Activated CD8-positive, alpha-beta memory T cell treated with anti-CD3 and anti-CD28 coated beads, Interleukin-2, amount 10 ng/mL, durations not matched to agents 7 days and 5 days (primary cell): ENCODE data around the gene ACACA. TPM values are rescaled to one million over a fixed set of nuclear protein-coding genes. Genes with fewer than 3 reads are reported as not detected.
"Not testable (repeated sequence)": the region's sequence is repeated elsewhere in the genome, so short reads cannot be mapped to it uniquely, and the experiment has no call there.

Experiments used
- ATAC-seq: fragments of 150-1000 bp; cut with Tn5 transposase; one replicate; pipeline ENCODE4 v1.10.0; 2021; ENCODE audit warnings: moderate library complexity
- CTCF ChIA-PET: fragments of 350-600 bp; sonication (Branson Sonifier 250); formaldehyde crosslinking; loops from one replicate; lab custom pipeline; 2021; ENCODE audit warnings: antibody characterized with exemption; lab: Charles Lee
- DNase-seq: peaks from one replicate; pipeline ENCODE4 v3.0.0-alpha.2; 2020
- H3K27ac Mint-ChIP-seq: one replicate; pipeline ENCODE4 v1.8.0; 2021; ENCODE audit warnings: mild to moderate bottlenecking, mixed read lengths
- H3K27me3 Mint-ChIP-seq: one replicate; pipeline ENCODE4 v1.8.0; 2021; ENCODE audit warnings: mixed read lengths
- H3K36me3 Mint-ChIP-seq: one replicate; pipeline ENCODE4 v1.8.0; 2021; ENCODE audit warnings: mild to moderate bottlenecking, mixed read lengths
- H3K4me1 Mint-ChIP-seq: one replicate; pipeline ENCODE4 v1.8.0; 2021; ENCODE audit warnings: mixed read lengths
- H3K4me3 Mint-ChIP-seq: one replicate; pipeline ENCODE4 v1.8.0; 2021; ENCODE audit warnings: mild to moderate bottlenecking, moderate library complexity, mixed read lengths
- H3K9me3 Mint-ChIP-seq: one replicate; pipeline ENCODE4 v1.8.0; 2022; ENCODE audit warnings: low read depth, mixed read lengths
- total RNA-seq, 2 experiments: library from RNA; stranded (reverse); gene quantifications; one replicate each; pipeline ENCODE4 v1.2.3, GENCODE V29; 2021

Gene ACACA
- total RNA-seq, 2 experiments from 2014 or later: 55.4 to 69.7 TPM

DNA sequence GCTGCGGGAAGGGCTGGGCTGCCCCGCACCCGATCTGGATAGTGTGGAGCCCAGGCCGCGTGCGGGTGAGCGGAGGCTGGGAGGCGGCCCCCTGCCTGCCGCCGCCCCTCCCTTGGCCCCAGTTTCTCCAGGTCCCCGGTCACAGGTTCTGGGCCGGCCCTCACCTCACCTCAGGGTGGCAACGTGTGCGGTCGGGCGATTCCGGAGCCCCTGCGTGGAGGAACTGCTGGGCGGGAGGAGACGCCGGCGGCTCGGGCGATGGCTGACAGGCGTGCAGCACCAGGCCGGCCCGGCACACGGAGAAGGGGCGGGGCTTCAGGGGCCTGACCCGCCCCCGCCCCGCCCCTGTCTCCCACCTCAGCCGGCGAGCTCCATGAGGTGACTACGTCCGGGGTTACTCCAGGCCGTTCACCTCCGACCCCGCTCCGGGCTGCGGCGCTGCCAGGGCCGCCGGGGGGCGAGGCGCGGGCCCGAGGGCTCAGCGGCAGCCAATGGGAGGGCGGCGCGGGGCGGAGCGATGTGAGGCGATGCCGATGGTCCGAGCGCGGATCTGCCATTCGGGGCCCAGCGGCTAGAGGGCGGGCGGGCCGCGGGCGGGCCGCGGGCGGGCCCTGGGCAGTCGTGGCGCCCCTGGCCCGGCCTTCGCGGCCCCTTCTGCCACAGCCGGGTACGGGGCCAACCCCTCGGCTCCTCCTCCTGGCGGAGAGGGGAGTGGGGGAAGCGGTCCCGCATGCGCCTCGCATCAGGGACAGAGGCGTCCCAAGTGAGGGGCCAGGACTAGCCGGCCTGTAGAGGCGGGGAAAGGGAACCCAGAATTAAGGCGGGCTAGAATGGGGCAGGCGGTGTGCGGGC lies 47.6 kb downstream of the ACACA start:
- ATAC-seq (peak; percentile 97), DNase-seq (peak; percentile 98)
- peaks cover 3% of the 10 kb centered on the region for H3K36me3 Mint-ChIP-seq
- H3K4me1 Mint-ChIP-seq: peaks cover 25% of the 10 kb centered on the region
- CTCF ChIA-PET: interaction anchor here (0.7 to 2.8 kb wide), 4 partner anchors 11 to 38 kb away, joined by 3 to 23 read pairs (median 4); no protein-coding TSS in a partner anchor
- H3K27me3 Mint-ChIP-seq: no peaks in the 10 kb centered on the region
- peak overlapping the region; percentile 96 for H3K4me3 Mint-ChIP-seq
- H3K27ac Mint-ChIP-seq: peak overlapping the region; percentile 88
- no peaks in the 10 kb centered on the region for H3K9me3 Mint-ChIP-seq

DNA sequence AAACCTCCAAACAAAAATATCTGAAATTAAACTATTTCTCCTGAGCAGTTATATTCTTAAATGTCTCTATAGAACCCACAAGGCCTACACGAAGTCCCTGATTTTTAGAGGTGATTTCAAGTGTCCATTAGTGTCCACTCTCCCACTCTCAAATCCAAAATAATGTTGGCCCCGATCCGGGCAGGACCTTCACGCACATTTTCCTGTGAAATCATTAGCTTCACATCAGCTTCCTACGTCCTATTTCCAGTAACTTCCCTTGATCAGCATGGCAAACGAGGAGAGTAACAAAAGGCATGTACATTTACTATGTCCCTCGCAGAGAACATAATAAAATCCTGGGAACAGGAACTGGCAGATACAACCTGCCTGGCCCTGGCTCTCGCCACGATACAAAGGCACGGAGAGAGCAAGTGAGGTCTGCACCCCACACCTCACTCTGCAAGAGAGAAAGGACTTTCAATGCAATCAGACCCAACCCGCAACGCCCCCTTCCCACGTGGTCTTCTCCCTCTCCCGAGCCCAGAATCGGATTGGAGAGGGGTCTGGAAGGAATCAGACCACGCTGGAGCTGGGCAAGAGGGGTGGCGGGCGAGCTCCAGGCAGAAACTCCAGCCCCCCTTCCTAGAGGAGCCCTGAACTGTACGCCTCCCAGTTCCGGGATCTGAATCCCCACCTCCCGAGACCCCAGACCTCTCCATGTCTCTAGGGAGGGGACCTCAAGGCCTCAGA lies 48.4 kb downstream of the ACACA start:
- peaks cover 3% of the 10 kb centered on the region for H3K36me3 Mint-ChIP-seq
- no peaks in the 10 kb centered on the region for H3K27me3 Mint-ChIP-seq
- H3K27ac Mint-ChIP-seq: peak overlapping the region; percentile 88
- H3K4me3 Mint-ChIP-seq: peak overlapping the region; percentile 96
- peaks cover 25% of the 10 kb centered on the region for H3K4me1 Mint-ChIP-seq
- H3K9me3 Mint-ChIP-seq: no peaks in the 10 kb centered on the region
- peak; percentile 74 for DNase-seq
- peak; percentile 2 for ATAC-seq
- CTCF ChIA-PET: interaction anchor here (0.8 to 2.8 kb wide), 3 partner anchors 10 to 39 kb away, joined by 4 to 23 read pairs (median 4); no protein-coding TSS in a partner anchor

DNA sequence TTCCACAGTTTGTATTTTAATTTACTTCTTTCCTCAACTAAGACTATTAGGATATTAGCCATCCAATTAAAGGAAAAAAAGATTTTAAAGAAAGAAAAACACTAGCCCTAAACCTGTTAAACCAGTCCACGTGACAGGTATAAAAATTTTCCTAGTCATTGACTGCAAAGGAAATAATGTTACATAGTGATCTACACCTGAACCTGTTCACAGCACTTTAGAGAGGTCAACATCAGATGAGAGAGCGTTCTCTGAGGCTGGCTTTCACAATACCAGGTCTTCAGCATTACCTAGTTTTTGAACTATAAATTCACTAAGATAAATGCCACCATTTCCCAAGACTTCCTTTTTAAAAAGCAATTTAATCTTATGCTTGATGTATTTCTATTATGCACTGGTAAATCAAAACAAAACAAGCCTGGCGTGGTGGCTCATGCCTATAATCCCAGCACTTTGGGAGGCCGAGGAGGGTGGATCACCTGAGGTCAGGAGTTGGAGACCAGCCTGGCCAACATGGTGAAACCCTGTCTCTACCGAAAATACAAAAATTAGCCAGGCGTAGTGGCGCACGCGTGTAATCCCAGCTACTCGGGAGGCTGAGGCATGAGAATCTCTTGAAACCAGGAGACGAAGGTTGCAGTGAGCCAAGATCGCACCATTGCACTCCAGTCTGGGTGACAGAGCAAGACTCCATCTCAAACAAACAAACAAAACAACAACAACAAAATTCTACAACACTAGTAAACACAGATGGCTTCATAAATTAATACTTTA lies 49.7 kb downstream of the ACACA start:
- H3K27me3 Mint-ChIP-seq, DNase-seq, ATAC-seq, H3K9me3 Mint-ChIP-seq, H3K27ac Mint-ChIP-seq, H3K36me3 Mint-ChIP-seq, CTCF ChIA-PET: not testable (repeated sequence)
- peaks cover 25% of the 10 kb centered on the region for H3K4me1 Mint-ChIP-seq
- peak overlapping the region; percentile 96 for H3K4me3 Mint-ChIP-seq

DNA sequence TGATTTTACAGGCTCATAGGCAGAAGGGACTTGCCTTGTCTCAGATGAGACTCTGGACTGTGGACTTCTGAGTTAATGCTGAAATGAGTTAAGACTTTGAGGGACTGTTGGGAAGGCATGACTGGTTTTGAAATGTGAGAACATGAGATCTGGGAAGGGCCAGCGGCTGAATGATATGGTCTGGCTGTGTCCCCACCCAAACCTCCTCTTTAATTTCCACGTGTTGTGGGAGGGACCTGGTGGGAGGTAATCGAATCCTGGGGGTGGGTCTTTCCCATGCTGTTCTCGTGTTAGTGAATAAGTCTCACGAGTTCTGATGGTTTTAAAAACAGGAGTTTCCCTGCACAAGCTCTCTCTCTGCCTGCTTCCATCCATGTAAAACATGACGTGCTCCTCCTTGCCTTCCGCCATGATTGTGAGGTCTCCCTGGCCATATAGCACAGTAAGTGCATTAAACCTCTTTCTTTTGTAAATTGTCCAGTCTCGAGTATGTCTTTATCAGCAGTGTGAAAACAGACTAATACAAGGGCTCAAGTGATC lies 59.7 kb downstream of the ACACA start:
- not testable (repeated sequence) for H3K27me3 Mint-ChIP-seq, DNase-seq, H3K27ac Mint-ChIP-seq, H3K4me3 Mint-ChIP-seq, ATAC-seq, H3K9me3 Mint-ChIP-seq
- H3K36me3 Mint-ChIP-seq: peaks cover 24% of the 10 kb centered on the region
- H3K4me1 Mint-ChIP-seq: peaks cover 20% of the 10 kb centered on the region
- CTCF ChIA-PET: interaction anchor here (0.9 kb wide), 1 partner anchor 27 kb away, joined by 4 read pairs; no protein-coding TSS in a partner anchor

GRCh38 chr17:37344519-37344918 lies 62.1 kb downstream of the ACACA start:
- Mint-ChIP-seq H3K9me3 (peaks cover 3% of the 10 kb centered on the region), H3K36me3 (peaks cover 27% of the 10 kb centered on the region), H3K4me1 (peaks cover 20% of the 10 kb centered on the region), H3K4me3 (no peak overlapping the region), H3K27ac (peak overlapping the region; percentile 42), H3K27me3 (no peaks in the 10 kb centered on the region)
- CTCF ChIA-PET: interaction anchor here (1.0 to 1.1 kb wide), 3 partner anchors 29 to 742 kb away, joined by 3 read pairs; no protein-coding TSS in a partner anchor
- ATAC-seq (peak; percentile 42), DNase-seq (no peak)

DNA sequence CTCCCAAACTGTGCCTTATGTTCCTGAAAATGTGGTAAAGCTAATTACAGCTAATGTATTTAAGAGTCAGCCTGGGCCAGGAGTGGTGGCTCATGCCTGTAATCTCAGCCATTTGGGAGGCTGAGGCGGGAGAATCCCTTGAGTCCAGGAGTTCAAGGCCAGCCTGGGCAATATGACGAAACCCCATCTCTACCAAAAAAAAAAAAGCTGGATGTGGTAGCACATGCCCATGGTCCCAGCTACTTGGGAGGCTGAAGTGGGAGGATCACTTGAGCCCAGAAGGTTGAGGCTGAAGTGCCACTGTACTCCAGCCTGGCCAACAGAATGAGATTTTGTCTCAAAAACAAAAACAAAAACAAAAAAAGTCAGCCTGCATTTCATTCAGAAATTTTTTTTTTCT lies 64.0 kb downstream of the ACACA start:
- Mint-ChIP-seq H3K9me3 (peaks cover 3% of the 10 kb centered on the region), H3K27ac (no peak overlapping the region), H3K4me1 (peaks cover 20% of the 10 kb centered on the region), H3K36me3 (peaks cover 29% of the 10 kb centered on the region), H3K27me3 (no peaks in the 10 kb centered on the region), H3K4me3 (no peak overlapping the region)
- ATAC-seq: no peak
- no peak for DNase-seq
- CTCF ChIA-PET: interaction anchor here (0.6 kb wide), 1 partner anchor 315 kb away, joined by 3 read pairs; no protein-coding TSS in a partner anchor

- no peak overlapping the region for H3K27ac Mint-ChIP-seq
- CTCF ChIA-PET: interaction anchor here (1.0 kb wide), 1 partner anchor 33 kb away, joined by 3 read pairs; no protein-coding TSS in a partner anchor
Observed at GRCh38 chr17:37340804-37341203, 65.8 kb downstream of the ACACA start.

GRCh38 chr17:37339321-37339720 lies 67.3 kb downstream of the ACACA start:
- no peak overlapping the region for H3K27ac Mint-ChIP-seq
- DNase-seq: no peak
- peaks cover 19% of the 10 kb centered on the region for H3K36me3 Mint-ChIP-seq
- H3K9me3 Mint-ChIP-seq: no peaks in the 10 kb centered on the region
- peaks cover 3% of the 10 kb centered on the region for H3K4me1 Mint-ChIP-seq
- CTCF ChIA-PET: interaction anchor here (1.4 kb wide), 1 partner anchor 21 kb away, joined by 3 read pairs; no protein-coding TSS in a partner anchor
- H3K27me3 Mint-ChIP-seq: no peaks in the 10 kb centered on the region
- ATAC-seq: no peak
- H3K4me3 Mint-ChIP-seq: no peak overlapping the region

More at GRCh38 chr17:37340804-37341203, 65.8 kb downstream of the ACACA start:
- Mint-ChIP-seq H3K27me3 (no peaks in the 10 kb centered on the region), H3K4me1 (peaks cover 16% of the 10 kb centered on the region), H3K4me3 (no peak overlapping the region), H3K9me3 (no peaks in the 10 kb centered on the region), H3K36me3 (peaks cover 29% of the 10 kb centered on the region)
- no peak for ATAC-seq
- DNase-seq: no peak

DNA sequence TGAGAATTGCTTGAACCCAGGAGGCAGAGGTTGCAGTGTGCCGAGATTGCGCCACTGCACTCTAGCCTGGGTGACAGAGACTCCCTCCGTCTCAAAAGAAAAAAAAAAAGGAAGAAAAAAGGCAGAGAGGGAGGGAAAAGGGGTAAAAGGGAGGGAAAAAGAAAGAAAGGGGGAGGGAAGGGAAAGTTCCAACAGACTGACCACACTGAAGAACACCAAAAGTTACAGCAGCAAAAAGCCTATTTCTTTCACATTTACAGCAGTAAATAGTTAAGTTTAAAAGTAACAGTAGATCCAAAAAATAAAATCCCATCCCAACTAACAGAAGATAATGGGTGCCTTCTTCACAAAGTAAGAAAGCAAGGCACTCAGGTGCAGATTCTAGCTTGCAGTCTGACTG lies 67.8 kb downstream of the ACACA start:
- Mint-ChIP-seq H3K27ac (no peak overlapping the region), H3K9me3 (no peaks in the 10 kb centered on the region), H3K27me3 (no peaks in the 10 kb centered on the region), H3K36me3 (peaks cover 19% of the 10 kb centered on the region), H3K4me3 (no peak overlapping the region), H3K4me1 (no peaks in the 10 kb centered on the region)
- ATAC-seq (no peak), DNase-seq (no peak)
- CTCF ChIA-PET: interaction anchor here (1.4 kb wide), 1 partner anchor 20 kb away, joined by 3 read pairs; no protein-coding TSS in a partner anchor

DNA sequence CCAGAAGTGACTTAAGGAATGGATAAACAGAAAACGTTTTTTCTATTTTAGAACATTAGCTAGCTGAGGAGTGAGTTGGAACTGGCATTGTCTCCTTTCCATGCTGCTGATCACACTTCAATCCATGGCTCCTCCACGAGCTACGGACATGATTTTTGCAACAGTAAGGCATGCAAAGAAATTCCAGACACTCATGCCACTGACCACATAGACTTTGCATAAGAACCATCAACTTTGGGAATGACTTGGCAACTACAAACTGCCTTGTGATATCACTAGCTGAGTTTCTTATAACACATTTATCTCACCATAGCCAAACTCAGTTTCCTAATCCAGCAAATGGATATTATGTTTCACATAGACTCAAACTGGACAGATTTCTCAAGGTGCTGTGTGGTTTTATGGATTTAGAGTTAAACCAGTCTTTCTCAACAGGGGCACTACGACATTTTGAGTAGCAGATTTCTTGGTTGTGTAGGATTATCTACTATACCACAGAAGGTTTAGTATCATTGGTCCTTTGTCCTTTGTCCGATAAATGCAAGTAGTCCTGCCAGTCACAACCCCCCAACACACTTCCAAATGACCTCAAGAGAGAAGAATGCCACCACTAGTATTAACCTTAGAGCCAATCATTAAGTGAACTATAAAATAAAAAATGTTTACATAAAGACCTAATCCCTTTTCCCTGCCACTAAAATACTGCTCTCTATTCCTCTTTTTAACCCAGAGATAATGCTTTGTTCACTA lies 79.1 kb downstream of the ACACA start:
- no peaks in the 10 kb centered on the region for H3K9me3 Mint-ChIP-seq
- CTCF ChIA-PET: no interaction called here
- no peak overlapping the region for H3K4me3 Mint-ChIP-seq
- H3K27me3 Mint-ChIP-seq: no peaks in the 10 kb centered on the region
- no peak overlapping the region for H3K27ac Mint-ChIP-seq
- ATAC-seq (no peak), DNase-seq (no peak)
- peaks cover 23% of the 10 kb centered on the region for H3K36me3 Mint-ChIP-seq
- no peaks in the 10 kb centered on the region for H3K4me1 Mint-ChIP-seq

- H3K4me3 Mint-ChIP-seq: no peak overlapping the region
- no peaks in the 10 kb centered on the region for H3K9me3 Mint-ChIP-seq
- peaks cover 1% of the 10 kb centered on the region for H3K4me1 Mint-ChIP-seq
- peaks cover 14% of the 10 kb centered on the region for H3K36me3 Mint-ChIP-seq
- H3K27ac Mint-ChIP-seq: no peak overlapping the region
- CTCF ChIA-PET: no interaction called here
- H3K27me3 Mint-ChIP-seq: no peaks in the 10 kb centered on the region
- DNase-seq: no peak
- no peak for ATAC-seq
Observed at GRCh38 chr17:37322826-37323561, 83.6 kb downstream of the ACACA start.
